ENCODE measurements around the gene ADCYAP1R1.

DNA sequence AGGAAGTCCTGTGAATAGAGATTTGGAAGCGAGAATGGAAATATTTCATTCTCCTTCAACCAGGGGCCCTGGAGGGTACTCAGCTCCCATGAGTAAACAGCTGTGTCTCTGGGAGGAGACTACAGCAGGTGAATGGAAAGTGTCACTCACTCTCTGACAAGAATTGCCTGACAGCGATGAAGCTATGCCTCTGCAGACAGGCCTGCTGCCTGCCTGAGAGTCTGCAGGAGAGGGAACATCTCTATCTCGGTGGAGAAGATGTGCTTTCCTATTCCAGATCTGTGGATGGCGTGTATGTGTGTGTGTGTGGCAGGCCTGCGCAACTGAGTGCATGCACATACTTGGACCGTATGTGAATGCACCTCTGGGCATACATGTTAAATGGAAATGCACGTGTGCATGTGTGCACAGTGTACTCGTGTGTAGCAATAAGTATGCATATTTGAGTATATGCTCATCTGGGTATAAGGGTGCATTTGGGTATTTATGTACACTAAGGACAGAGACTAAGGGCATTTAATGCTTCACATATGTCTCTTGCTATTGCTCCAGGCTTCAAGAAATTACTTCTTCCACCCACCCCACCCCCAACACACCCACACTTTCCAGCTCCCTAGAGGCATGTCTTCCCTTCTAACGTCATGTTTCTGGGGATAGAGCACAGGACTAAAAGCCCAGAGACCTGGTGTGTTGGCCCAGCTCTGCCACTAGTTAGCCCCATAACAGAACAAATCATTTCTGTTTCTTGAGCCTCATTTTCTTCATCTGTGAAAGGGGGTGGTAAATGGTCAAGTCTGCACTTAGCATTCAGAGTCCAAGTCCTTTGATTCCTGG, 4.6 kb upstream of the ADCYAP1R1 start:
- TF ChIP-seq POLR2A (IDR thresholded peaks at IDR 0.05; ENCODE audit: control extremely low read depth in 1 of 2, low read depth in 2 of 2, low read length in 2 of 2) (no peak), KDM5A (IDR thresholded peaks at IDR 0.05; ENCODE audit: low read length) (no peak), EP300 (IDR thresholded peaks at IDR 0.05; ENCODE audit: borderline replicate concordance in 1 of 2, low read depth in 2 of 2, low read length in 2 of 2) (no peak)
